B cell (primary cell): ENCODE results near the gene TXNDC2. TPM values are rescaled to one million over a fixed set of nuclear protein-coding genes. Genes with fewer than 3 reads are reported as not detected.

Experiments
- ATAC-seq: fragments of 200-7000 bp; cut with Tn5 transposase; one replicate; pipeline ENCODE4 v1.10.0; 2021; ENCODE audit warnings: low read depth, mild to moderate bottlenecking, moderate number of reproducible peaks, moderate library complexity
- CTCF ChIA-PET: fragments of 350-600 bp; sonication (Branson Sonifier 250); formaldehyde crosslinking; loops from one replicate; lab custom pipeline; 2021; ENCODE audit warnings: antibody characterized with exemption, inconsistent platforms; lab: Charles Lee
- POLR2A ChIA-PET: fragments of 350-600 bp; sonication (Branson Sonifier 250); formaldehyde crosslinking; loops from one replicate; lab custom pipeline; 2021; ENCODE audit warnings: antibody characterized with exemption; lab: Charles Lee
- DNase-seq: peaks from one replicate; pipeline ENCODE4 v3.0.0; 2013
- H2AFZ ChIP-seq: 2 replicates; pipeline ENCODE4 v1.6.1; 2012; ENCODE audit warnings: mild to moderate bottlenecking, low read depth, low read length; ENCODE audit not compliant: insufficient read depth, poor library complexity, severe bottlenecking
- H3K27ac ChIP-seq, 2 donors: 1 replicate in 1 of 2; 2 replicates in 1 of 2; pipeline ENCODE4 v1.5.1; 2012 to 2013; ENCODE audit warnings: low read length in 2 of 2, mild to moderate bottlenecking in 2 of 2, moderate library complexity in 1 of 2
- H3K27me3 ChIP-seq, 4 experiments: fragments of 200-600 bp in 1 of 4; sonication (generic) in 1 of 4; replicated peaks in 1 of 4; 1 replicate in 2 of 4; 2 replicates in 2 of 4; pipeline versions ENCODE4 v1.6.1 to v1.7.0; 2013 to 2016; ENCODE audit warnings: low read length in 3 of 4, mild to moderate bottlenecking in 2 of 4, mixed read lengths in 1 of 4, moderate library complexity in 1 of 4; ENCODE audit not compliant: insufficient read depth in 4 of 4, control insufficient read depth in 3 of 4; ENCODE audit errors: control extremely low read depth in 1 of 4
- H3K36me3 ChIP-seq, 2 experiments: replicated peaks in 1 of 2; 1 replicate in 1 of 2; 2 replicates in 1 of 2; pipeline versions ENCODE4 v1.6.1 to v1.7.1; 2013; ENCODE audit warnings: low read length in 1 of 2; ENCODE audit not compliant: insufficient read depth in 2 of 2, control insufficient read depth in 1 of 2; ENCODE audit errors: control extremely low read depth in 1 of 2, extremely low read depth in 1 of 2
- H3K4me1 ChIP-seq, 2 donors: fragments of 200-600 bp in 1 of 2; sonication (generic) in 1 of 2; 1 replicate in 1 of 2; 2 replicates in 1 of 2; pipeline versions ENCODE4 v1.5.1 to v1.6.1; 2013 to 2017; ENCODE audit warnings: low read length in 2 of 2; ENCODE audit not compliant: control insufficient read depth in 2 of 2, insufficient read depth in 2 of 2
- H3K4me2 ChIP-seq: replicated peaks from 2 replicates; pipeline ENCODE3; 2012; ENCODE audit warnings: mild to moderate bottlenecking, low read depth, low read length; ENCODE audit not compliant: poor library complexity, severe bottlenecking
- H3K4me3 ChIP-seq, 5 experiments: fragments of 200-600 bp in 1 of 5; sonication (generic) in 1 of 5; 1 replicate in 3 of 5; 2 replicates in 2 of 5; pipeline versions ENCODE4 v1.5.1 to v1.7.0; 2011 to 2016; ENCODE audit warnings: low read length in 4 of 5, mild to moderate bottlenecking in 4 of 5, low read depth in 2 of 5, control low read depth in 1 of 5, moderate library complexity in 1 of 5; ENCODE audit not compliant: insufficient read depth in 1 of 5; ENCODE audit errors: control extremely low read depth in 1 of 5, extremely low read depth in 1 of 5
- H3K79me2 ChIP-seq: fragments of 200-600 bp; sonication (generic); one replicate; pipeline ENCODE4 v1.6.0; 2016; ENCODE audit warnings: low read length; ENCODE audit not compliant: control insufficient read depth, insufficient read depth
- H3K9ac ChIP-seq: fragments of 200-600 bp; sonication (generic); 2 replicates; pipeline ENCODE4 v1.6.1; 2017; ENCODE audit warnings: mild to moderate bottlenecking, low read length, moderate library complexity
- H3K9me3 ChIP-seq, 3 donors: one replicate each; pipeline versions ENCODE4 v1.6.1 to v1.7.1; 2013; ENCODE audit warnings: low read length in 2 of 3; ENCODE audit not compliant: control insufficient read depth in 2 of 3, insufficient read depth in 1 of 3; ENCODE audit errors: control extremely low read depth in 1 of 3
- H4K20me1 ChIP-seq: 2 replicates; pipeline ENCODE4 v1.6.0; 2012; ENCODE audit warnings: mild to moderate bottlenecking, low read length; ENCODE audit not compliant: insufficient read depth, control insufficient read depth, poor library complexity, severe bottlenecking
- H3K27ac Mint-ChIP-seq: one replicate; pipeline ENCODE4 v1.8.0; 2021; ENCODE audit warnings: mixed read lengths
- H3K27me3 Mint-ChIP-seq: one replicate; pipeline ENCODE4 v1.8.0; 2021; ENCODE audit warnings: mixed read lengths
- H3K4me1 Mint-ChIP-seq: one replicate; pipeline ENCODE4 v1.8.0; 2021; ENCODE audit warnings: mixed read lengths
- H3K4me3 Mint-ChIP-seq: one replicate; pipeline ENCODE4 v1.8.0; 2021; ENCODE audit warnings: mixed read lengths
- H3K9me3 Mint-ChIP-seq: one replicate; pipeline ENCODE4 v1.8.0; 2022; ENCODE audit warnings: mixed read lengths; ENCODE audit not compliant: insufficient read depth
- EZH2 ChIP-seq: IDR thresholded peaks from 2 replicates; pipeline ENCODE4 v1.6.1; 2012; ENCODE audit warnings: borderline replicate concordance, low read depth, mild to moderate bottlenecking, moderate library complexity, low read length; ENCODE audit not compliant: insufficient read depth, poor library complexity, severe bottlenecking
- WGBS: methylation state at CpG from one replicate; pipeline ENCODE4 v1.1.5; 2013; ENCODE audit warnings: missing lambda C conversion rate; ENCODE audit not compliant: insufficient coverage; 5-methylcytosine and 5-hydroxymethylcytosine counted together
- intact Hi-C: fragments of 100-400 bp; cut with micrococcal nuclease; formaldehyde crosslinking; loops from one replicate; pipeline ENCODE4 v1.10.0; 2022
- polyA plus RNA-seq: library from polyadenylated mRNA; depleted of rRNA; stranded (reverse); fragments of >200 nt; gene quantifications from 2 replicates; pipeline ENCODE4 v1.2.3, GENCODE V29; 2012
- total RNA-seq, 2 donors: library from RNA; stranded (reverse); fragments of 120-200 nt in 1 of 2; gene quantifications; 1 replicate in 1 of 2; 2 replicates in 1 of 2; pipeline versions ENCODE4 v1.2.3 to v1.2.4, GENCODE V29; 2013 to 2022
- TF ChIP-seq, protein P1 (sequence below): fragments of 200-600 bp; IDR thresholded peaks from one replicate; pipeline ENCODE4 v1.8.0; 2022; ENCODE audit warnings: antibody characterized with exemption, mild to moderate bottlenecking

Gene TXNDC2
- total and polyA plus RNA-seq, 2 donors (not counting 1 experiment from before 2014, with no cell fraction given), result 0.07 to 0.22 TPM

- WGBS, result 97% methylated on average over 6 of the region's 7 CpGs
- H3K9me3 Mint-ChIP-seq, result peaks cover 6% of the 10 kb centered on the region
- no peak overlapping the region for H3K4me2 ChIP-seq
- H3K9ac ChIP-seq, result no peak overlapping the region
- H3K4me1 ChIP-seq, result no peaks in the 10 kb centered on the region
- no peak overlapping the region for H3K27ac Mint-ChIP-seq
- TF ChIP-seq, protein P1, sequence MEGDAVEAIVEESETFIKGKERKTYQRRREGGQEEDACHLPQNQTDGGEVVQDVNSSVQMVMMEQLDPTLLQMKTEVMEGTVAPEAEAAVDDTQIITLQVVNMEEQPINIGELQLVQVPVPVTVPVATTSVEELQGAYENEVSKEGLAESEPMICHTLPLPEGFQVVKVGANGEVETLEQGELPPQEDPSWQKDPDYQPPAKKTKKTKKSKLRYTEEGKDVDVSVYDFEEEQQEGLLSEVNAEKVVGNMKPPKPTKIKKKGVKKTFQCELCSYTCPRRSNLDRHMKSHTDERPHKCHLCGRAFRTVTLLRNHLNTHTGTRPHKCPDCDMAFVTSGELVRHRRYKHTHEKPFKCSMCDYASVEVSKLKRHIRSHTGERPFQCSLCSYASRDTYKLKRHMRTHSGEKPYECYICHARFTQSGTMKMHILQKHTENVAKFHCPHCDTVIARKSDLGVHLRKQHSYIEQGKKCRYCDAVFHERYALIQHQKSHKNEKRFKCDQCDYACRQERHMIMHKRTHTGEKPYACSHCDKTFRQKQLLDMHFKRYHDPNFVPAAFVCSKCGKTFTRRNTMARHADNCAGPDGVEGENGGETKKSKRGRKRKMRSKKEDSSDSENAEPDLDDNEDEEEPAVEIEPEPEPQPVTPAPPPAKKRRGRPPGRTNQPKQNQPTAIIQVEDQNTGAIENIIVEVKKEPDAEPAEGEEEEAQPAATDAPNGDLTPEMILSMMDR, result no peak
- TF ChIP-seq EZH2, result no peak
- H3K4me1 Mint-ChIP-seq, result peaks cover 11% of the 10 kb centered on the region
- no peak overlapping the region for H3K4me3 Mint-ChIP-seq
- H3K36me3 ChIP-seq, result peaks cover 0 to 2% of the 10 kb centered on the region in 2 experiments
- H2AFZ ChIP-seq, result no peak overlapping the region
- peaks cover 13% of the 10 kb centered on the region for H3K27me3 Mint-ChIP-seq
- H3K27me3 ChIP-seq, result no peaks in the 10 kb centered on the region
- ChIA-PET CTCF (no interaction called here), POLR2A (no interaction called here)
- intact Hi-C loops, result no loop called here
- no peak overlapping the region for H3K27ac ChIP-seq
- no peaks in the 10 kb centered on the region for H4K20me1 ChIP-seq
- no peak overlapping the region for H3K4me3 ChIP-seq
- no peak for ATAC-seq
- DNase-seq, result no peak
- H3K9me3 ChIP-seq, result peaks cover 1 to 18% (median 17%) of the 10 kb centered on the region in 3 donors
- no peaks in the 10 kb centered on the region for H3K79me2 ChIP-seq
Measured at GRCh38 chr18:9865764-9866490, 19.8 kb upstream of the TXNDC2 start.

DNA sequence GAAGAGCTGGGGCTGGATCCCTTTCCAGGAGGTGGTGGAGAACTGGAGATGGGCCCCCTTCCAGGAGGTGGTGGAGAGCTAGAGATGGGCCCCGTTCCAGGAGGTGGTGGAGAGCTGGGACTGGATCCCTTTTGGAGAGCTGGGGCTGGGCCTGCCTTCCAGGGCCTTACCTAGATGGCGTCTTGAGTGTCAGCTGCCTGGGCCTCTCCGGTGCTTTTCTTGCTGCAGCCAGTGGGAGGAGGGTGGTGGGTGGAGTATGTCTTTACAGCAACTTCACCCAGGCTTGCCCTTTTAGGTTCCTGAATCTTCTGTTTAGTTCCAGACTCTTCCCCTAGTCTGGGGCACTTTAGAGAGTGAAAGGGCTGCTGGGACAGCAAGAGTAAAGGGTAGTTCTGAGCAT lies 19.1 kb upstream of the TXNDC2 start:
- Histone ChIP-seq H3K4me2 (no peak overlapping the region), H3K9ac (no peak overlapping the region), H3K27ac (no peak overlapping the region), H2AFZ (no peak overlapping the region), H3K4me3 (no peak overlapping the region), H4K20me1 (no peaks in the 10 kb centered on the region), H3K4me1 (no peaks in the 10 kb centered on the region), H3K36me3 (no peaks in the 10 kb centered on the region), H3K27me3 (no peaks in the 10 kb centered on the region), H3K9me3 (peaks cover 1 to 18% (median 17%) of the 10 kb centered on the region in 3 donors), H3K79me2 (no peaks in the 10 kb centered on the region)
- CTCF ChIA-PET, result no interaction called here
- POLR2A ChIA-PET, result no interaction called here
- Mint-ChIP-seq H3K4me1 (peaks cover 10% of the 10 kb centered on the region), H3K9me3 (peaks cover 6% of the 10 kb centered on the region), H3K4me3 (no peak overlapping the region), H3K27ac (no peak overlapping the region), H3K27me3 (peaks cover 17% of the 10 kb centered on the region)
- intact Hi-C loops, result no loop called here
- DNase-seq, result no peak
- WGBS, result 89% methylated on average over 2 of the region's 3 CpGs
- no peak for ATAC-seq
- no peak for TF ChIP-seq EZH2
- TF ChIP-seq, protein P1, result no peak
